ENCODE data around the gene USP40.

Gene USP40

GRCh38 chr2:233440314-233440713 is 126.3 kb downstream of the USP40 start:
- DNase-seq: no peak

GRCh38 chr2:233439191-233439590 is 127.4 kb downstream of the USP40 start:
- no peak for DNase-seq

GRCh38 chr2:233438573-233439147 is 127.9 kb downstream of the USP40 start:
- DNase-seq: no peak

GRCh38 chr2:233437439-233437955 is 129.1 kb downstream of the USP40 start:
- DNase-seq: no peak

- DNase-seq: no peak
Observed at GRCh38 chr2:233436691-233437438, 129.7 kb downstream of the USP40 start.

- no peak for DNase-seq
Observed at GRCh38 chr2:233436191-233436581, 130.4 kb downstream of the USP40 start.

GRCh38 chr2:233435436-233436190 is 131.0 kb downstream of the USP40 start:
- no peak for DNase-seq

- DNase-seq: no peak
Observed at GRCh38 chr2:233434666-233435330, 131.8 kb downstream of the USP40 start.

- DNase-seq: no peak
Observed at GRCh38 chr2:233433794-233434193, 132.8 kb downstream of the USP40 start.

- DNase-seq: no peak
Observed at GRCh38 chr2:233433029-233433428, 133.6 kb downstream of the USP40 start.

GRCh38 chr2:233430651-233431050 is 135.9 kb downstream of the USP40 start:
- no peak for DNase-seq

GRCh38 chr2:233430081-233430480 is 136.5 kb downstream of the USP40 start:
- no peak for DNase-seq

GRCh38 chr2:233429175-233429897 is 137.2 kb downstream of the USP40 start:
- no peak for DNase-seq

GRCh38 chr2:233428438-233428837 is 138.1 kb downstream of the USP40 start:
- DNase-seq: no peak

GRCh38 chr2:233428008-233428407 is 138.6 kb downstream of the USP40 start:
- DNase-seq: no peak

- DNase-seq: no peak
Observed at GRCh38 chr2:233426619-233427342, 139.8 kb downstream of the USP40 start.

All from SHP77 treated with DMSO at 0.1 percent for 48 hours (cell line).